Activated CD4-positive, CD25-positive, alpha-beta regulatory T cell treated with anti-CD3 and anti-CD28 coated beads, Interleukin-2, amount 50 U/mL, for 16 hours (primary cell): ENCODE results near the gene GLB1L2.

Experiments used
- DNase-seq: peaks from one replicate; pipeline ENCODE4 v3.0.0-alpha.2; 2020; ENCODE audit warnings: low read depth, low spot score

Gene GLB1L2

GRCh38 chr11:134404575-134405341, 73.0 kb downstream of the GLB1L2 start:
- DNase-seq, result no peak

- no peak for DNase-seq
Measured at GRCh38 chr11:134405436-134405835, 73.6 kb downstream of the GLB1L2 start.

- DNase-seq, result no peak
Measured at GRCh38 chr11:134405841-134406240, 74.1 kb downstream of the GLB1L2 start.

GRCh38 chr11:134406264-134407185, 74.7 kb downstream of the GLB1L2 start:
- no peak for DNase-seq

- DNase-seq, result no peak
Measured at GRCh38 chr11:134407321-134407828, 75.6 kb downstream of the GLB1L2 start.

- DNase-seq, result no peak
Measured at GRCh38 chr11:134407923-134408322, 76.1 kb downstream of the GLB1L2 start.

GRCh38 chr11:134409552-134410429, 78.0 kb downstream of the GLB1L2 start:
- DNase-seq, result no peak

- no peak for DNase-seq
Measured at GRCh38 chr11:134410766-134411165, 79.0 kb downstream of the GLB1L2 start.

GRCh38 chr11:134412203-134413042, 80.6 kb downstream of the GLB1L2 start, which contains the start of gene B3GAT1:
Gene B3GAT1, minus strand, starts transcription at chr11:134412242. Its CDS starts 24,583 bp downstream, at chr11:134387659.
- DNase-seq, result no peak

GRCh38 chr11:134413043-134413825, 81.4 kb downstream of the GLB1L2 start:
- no peak for DNase-seq

- DNase-seq, result no peak
Measured at GRCh38 chr11:134413826-134414731, 82.3 kb downstream of the GLB1L2 start.

- no peak for DNase-seq
Measured at GRCh38 chr11:134414766-134415765, 83.3 kb downstream of the GLB1L2 start.

- DNase-seq, result no peak
Measured at GRCh38 chr11:134416726-134417125, 84.9 kb downstream of the GLB1L2 start.

GRCh38 chr11:134417871-134418840, 86.4 kb downstream of the GLB1L2 start:
- DNase-seq, result no peak

GRCh38 chr11:134423106-134423505, 91.3 kb downstream of the GLB1L2 start:
- DNase-seq, result no peak

GRCh38 chr11:134425413-134425812, 93.6 kb downstream of the GLB1L2 start:
- DNase-seq, result no peak
